NCI-H526 (cell line): Measurements from ENCODE around the gene CADPS.

Source experiments
- DNase-seq, 2 experiments: peaks; one replicate each; lab custom pipeline; 2025; lab: John Stamatoyannopoulos, UW

Gene CADPS

DNA sequence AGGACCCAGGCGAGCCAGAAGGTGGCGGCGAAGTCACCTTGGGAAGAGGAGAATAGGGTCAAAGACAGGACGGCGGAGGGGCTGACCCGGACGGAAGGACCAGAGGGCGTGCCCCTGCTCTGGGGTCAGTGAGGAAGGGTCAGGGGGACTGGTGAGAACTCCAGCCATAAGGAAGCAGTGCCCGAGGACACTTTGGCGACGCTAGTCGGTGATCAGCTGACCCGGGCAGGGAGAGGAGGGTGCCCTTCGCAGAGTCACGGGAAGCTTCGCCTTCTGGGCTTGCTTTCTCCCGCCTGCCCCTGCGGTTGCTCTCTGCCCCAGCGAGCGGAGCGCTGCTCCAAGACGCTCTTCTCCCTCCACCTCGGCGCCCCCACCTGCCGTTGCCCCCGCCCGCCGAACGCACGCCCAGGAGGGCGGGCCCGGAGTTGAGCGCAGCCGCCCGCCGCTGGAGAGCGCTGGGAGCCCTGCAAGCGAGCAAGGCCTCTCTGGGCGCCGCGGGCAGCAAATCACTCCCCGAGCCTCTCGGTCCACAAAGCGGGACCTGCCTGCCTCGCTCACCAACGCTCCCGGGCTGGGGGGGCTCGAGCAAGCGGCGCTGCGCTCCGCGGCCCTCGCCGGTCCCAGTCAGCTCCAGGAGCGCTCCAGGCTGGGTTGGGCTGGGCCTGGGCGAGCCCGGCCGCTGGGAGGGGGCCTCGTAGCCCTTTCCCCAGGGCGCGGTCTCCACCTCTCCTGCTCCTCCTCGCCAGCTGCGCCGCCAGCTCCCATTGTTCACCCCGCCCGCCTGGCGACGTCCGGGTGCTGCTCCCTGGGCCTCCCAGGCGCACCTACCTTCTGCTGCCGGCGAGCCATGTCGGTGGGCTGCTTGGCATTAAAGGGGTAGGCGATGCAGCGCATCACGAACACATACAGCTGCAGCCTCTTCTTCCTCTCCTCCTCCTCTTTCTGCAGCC lies 1.2 kb downstream of the CADPS start:
- peak; percentile 59 to 88 for DNase-seq

DNA sequence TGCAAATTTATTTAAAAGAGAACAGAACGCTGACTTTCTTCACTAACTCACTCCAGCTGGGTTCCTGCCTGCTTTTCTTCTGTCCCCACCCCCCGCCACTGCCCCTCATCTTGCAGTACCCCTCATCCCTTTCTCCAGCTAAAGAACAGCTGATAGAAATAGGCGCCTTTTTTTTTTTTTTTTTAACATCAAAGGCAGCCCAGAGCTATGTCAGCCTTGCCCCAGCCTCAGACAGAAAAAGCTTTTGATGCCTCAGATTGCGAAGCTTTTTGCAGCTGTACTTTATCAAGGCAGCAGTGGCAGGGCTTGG lies 1.8 kb downstream of the CADPS start:
- no peak for DNase-seq

DNA sequence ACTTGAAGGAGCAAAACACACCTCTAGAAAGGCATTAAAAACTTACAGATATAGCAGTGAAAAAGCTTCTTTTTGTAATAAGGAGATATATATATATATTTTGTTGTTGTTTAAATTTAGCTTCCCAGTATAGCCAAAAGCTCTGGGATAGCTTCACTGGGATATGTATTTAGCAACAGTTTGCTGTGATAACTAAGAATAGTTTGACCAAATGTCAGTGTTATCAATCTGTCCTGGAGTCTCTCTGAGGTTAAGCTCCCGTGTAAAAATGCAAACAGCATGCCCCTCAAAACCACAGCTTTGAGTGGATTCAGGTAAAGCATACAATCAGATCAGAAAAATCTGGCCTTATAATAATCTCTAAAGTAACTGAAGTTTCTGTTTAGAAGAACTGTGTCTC lies 2.9 kb downstream of the CADPS start:
- no peak for DNase-seq

DNA sequence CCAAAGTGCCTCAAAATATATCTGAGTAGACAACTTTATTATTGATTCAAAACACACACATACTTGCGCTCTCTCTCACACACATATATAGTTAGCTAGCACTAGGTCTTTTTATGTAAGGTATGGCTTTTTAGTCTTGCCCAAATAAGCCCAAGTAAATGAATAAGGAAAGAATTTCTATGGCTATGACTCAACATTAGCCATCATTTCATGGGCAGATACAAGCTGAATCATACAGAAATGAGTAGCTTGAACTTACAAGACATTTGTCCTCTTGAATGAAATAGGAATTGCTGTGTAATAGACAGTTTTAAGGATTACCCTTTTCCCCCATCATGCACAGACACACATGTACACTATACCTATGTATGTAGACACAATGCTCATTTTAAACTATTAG lies 4.9 kb downstream of the CADPS start:
- DNase-seq: no peak

DNA sequence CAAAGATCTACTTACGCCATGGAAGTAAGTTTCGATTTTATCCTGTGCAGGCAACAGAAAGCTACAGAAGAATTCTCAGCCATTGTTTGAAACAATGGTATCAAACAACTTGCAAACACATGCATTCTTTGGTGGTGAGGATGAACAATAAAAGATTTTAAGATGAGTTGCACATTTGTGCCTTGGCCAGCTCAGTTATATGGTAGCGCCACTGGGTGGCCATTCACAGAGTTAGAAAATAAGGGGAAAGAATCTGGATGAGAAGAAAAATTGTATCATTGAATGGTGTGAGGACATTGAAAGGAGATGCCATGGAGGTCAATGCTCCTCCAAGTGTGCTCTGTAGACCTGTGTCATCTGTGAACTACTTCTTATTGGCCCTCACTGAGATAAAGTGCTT lies 11.6 kb downstream of the CADPS start:
- no peak for DNase-seq

DNA sequence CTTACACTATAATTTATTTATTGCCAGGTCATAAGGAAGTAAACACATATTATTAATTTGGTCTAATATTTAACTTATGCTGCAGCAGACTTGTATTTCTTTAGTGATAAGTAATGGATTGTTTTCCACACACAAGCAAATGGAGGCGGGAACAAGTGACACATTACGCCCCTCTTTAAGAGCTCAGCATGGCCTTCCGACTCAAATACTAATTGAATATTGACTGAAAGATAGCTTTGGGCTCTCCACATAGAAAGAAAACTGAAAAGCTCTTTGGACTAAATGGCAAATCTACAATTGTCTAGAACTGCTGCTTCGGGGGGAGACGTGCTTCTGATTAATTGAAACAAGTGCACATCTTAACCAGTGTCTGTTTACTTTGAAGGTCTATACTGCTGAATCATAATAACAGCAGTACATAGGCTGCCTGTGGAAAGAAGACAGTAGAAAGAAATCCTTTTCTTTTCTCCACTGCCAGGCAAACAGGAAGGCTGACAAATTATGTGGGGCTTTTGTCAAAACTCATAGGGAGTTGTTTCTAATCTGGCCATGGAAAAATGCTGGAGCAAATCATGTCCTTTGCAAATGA lies 15.9 kb downstream of the CADPS start:
- no peak for DNase-seq

DNA sequence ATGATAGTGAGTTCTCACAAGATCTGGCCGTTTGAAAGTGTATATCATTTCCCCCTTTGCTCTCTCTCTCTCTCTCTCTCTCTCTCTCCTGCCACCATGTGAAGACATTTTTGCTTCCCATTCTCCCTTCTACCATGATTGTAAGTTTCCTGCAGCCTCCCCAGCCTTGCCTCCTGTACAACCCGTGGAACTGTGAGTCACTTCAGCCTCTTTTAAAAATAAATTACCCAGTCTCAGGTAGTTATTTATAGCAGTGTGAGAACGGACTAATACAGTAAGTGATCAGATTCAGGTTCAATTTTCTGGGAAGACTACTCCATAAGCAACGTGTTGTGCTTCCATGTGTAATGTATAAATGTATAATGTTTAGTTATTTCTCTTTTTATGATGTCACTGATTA lies 29.2 kb downstream of the CADPS start:
- DNase-seq: no peak

DNA sequence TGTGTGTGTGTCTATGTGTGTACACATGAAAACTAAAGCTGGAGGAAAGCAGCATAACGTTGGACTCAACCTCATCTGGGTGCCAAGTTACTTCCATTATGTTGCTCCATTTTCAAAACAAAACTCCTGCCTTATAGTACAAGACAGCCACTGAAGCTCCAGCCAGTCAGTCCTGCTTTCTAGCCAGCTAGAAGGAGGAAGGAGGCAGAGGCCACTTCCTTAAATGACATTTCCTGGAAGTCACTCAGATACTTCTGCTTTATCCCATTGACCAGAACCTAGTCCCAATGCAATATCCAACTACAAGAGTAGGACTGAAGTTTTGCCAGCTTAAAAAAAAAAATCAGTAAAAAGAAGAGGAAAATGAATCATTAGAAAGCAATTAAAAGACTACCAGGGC lies 31.7 kb downstream of the CADPS start:
- no peak for DNase-seq

DNA sequence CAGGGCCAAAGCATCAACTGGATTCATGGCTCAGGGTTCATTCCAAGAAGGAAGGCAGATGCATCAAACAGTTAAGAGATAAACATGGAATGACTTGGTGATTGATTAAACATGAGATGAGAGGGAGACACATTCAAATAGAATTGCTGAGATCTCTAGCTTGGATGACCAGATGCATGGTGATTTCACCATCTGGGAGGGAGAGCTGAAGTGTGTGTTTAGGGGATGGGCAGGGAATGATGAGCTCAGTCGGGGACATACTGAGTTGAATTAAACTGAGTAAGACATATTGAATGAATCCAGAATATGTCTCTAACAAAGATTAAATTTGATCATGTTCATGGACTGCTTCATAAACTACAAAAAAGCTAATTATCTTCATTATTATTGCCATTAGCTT lies 35.5 kb downstream of the CADPS start:
- DNase-seq: no peak

DNA sequence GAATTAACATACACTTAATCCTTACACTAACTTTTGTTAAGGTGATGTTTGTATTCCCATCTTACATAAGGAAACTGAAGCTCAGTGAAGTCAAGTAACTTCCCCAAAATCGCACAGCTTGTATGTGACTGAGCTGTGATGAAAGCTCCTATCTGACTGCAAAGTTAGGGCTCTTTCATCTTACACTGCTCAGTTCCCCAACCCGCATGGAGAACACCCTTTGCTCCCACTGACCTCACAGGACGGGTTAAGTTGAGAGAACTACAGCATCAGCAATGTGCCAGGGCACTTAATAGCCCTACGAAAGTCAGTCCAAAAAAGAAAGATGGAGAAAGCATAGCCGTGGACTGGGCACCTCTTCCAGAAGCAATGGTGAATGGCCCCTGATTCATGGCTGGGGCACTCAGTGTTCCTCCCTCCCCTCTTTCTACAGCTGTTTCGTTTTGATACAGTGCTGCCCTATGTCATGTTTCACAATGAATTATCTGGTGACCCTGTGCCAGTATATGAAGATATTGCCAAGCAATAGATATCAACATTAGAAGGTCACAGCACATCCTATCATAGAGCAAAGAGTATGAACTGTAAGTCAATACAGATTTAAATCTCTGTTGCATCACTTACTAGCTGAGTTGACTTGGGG lies 38.0 kb downstream of the CADPS start:
- no peak for DNase-seq

DNA sequence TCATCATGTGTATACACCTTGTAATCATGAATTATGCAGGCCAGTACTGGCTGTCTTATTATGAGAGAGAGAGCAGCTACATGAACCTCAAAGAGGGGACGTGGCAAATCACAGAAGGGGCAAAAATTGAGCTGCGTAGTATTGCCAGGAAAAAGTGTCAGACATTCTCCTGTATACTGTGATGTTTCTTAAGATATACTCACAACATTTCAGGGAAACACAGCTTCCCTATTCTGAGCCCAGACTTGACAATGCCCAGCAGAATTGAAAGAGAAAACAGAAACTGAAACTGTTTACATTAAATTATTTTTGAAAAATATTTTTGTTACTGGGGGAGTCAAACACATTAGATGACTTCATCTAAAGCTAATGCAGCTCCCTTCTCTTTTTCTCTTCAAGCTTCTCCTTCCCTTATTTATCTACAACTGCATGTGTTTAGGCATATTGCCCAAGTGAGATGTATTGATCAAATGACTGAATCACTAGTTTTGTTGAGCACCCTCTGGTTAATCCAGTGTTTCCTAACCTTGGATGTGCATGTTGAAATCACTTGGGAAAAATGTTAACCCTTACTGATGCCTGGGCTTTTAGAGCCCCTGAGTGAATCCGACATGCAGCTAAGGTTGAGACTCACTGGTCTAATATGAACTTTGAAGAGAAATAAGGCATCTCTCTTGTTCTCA lies 39.5 kb downstream of the CADPS start:
- no peak for DNase-seq

DNA sequence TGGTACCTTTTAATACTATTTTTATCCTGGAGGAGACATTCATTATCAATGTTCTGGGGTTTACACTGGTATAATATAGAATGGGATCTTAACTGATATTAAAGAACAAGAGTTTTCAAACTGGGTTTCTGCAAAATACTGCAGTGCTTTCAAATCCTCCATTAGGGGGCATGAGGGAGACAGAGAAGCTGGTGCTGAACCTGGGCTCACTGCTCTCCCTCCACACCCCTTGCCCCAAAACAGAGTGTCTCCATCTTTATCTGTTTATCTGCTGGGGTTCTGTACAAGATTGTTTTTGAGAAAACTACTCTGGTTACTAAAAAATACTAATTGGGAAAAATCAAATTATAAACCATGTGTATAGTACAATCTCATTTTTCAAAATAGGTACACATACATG lies 41.7 kb downstream of the CADPS start:
- no peak for DNase-seq

DNA sequence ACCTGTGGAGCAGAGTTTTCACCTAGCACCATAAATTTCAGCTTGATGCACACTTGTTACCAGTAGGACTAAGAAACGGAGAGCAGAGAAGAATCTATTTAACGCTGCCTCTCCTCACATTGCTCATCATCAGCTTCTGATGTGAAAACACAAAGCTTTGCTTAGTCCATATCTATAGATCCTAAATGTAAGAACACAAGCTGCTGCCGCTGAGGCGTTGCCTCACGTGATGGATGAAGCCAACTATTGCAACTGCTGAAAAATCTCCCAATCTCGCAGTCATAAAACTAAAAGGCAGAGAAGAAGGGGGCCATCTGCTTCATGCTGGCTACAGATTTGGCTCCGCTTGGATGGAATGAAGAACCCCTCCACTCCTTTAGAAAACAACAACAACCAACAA lies 42.7 kb downstream of the CADPS start:
- no peak for DNase-seq

DNA sequence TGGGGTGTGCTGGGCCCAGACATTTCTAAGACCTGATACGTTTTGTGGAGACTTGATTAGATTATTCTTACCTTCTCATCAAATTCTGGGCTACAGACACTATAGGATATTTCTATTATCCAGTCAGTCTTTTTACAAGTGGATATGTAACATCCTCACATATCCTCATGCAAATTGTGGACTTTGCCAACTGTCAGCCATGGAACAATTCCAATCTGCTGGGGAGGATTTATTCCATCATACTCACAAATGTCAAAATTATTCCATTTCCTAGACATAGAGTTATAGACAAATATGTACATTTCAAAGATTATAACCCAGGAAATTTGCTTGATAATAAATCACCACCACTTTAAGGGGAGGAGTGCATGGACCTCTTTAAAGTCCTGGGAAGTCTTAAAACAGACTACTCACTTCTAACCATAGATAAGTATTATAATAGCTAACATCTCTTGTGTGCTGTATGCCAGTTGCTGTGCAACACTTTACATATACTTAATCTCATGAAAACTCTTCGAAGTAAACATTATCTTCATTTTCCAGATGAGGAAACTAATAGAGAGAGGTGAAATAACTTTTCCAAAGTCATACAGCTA lies 44.4 kb downstream of the CADPS start:
- DNase-seq: peak; percentile 38 to 51

DNA sequence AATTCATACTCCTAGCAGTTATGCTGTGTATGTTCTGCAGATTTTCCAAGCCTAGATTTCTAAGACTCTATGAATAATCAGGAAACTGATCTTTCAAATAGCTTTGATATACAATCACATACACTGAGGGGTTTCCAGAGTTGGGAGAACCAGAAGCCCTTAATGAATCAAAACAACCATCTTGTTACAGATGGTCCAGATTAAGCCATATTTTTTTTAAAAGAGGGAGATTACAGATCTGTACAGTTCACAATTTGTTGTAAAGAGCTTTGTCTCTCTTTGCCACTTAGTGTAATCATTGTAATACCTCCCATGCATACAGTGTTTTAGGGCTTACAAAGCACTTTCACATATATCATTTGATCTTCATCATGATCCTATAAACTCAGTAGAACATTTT lies 47.7 kb downstream of the CADPS start:
- DNase-seq: no peak

DNA sequence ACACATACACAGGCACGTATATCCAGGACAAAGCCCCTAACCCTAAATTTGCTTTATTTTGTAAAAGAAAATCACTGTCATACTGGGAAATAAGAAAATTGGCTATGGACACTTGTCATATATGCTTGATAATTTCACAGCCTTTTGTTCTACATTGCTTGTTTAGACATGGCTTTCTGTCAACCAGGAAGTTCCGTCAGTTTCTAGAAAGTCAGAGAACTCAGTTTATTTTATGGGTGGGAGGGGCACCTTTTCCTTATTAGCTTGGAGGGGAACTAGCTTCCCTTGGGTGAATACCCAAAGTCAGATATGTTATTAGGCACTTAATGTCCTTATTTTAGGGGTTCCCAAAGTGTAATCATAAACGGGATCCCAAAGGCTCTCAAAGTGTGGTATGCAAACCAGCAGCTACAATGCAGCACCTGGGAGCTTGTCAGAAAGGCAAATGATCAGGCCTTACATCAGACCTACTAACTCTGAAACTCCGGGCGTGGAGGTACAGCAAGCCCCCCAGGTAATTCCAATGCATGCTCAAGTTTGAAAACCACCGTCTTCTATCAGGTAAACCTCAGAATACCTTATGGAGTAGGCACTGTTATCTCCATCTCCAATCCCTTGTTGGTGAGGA lies 50.1 kb downstream of the CADPS start:
- peak; percentile 27 to 66 for DNase-seq

DNA sequence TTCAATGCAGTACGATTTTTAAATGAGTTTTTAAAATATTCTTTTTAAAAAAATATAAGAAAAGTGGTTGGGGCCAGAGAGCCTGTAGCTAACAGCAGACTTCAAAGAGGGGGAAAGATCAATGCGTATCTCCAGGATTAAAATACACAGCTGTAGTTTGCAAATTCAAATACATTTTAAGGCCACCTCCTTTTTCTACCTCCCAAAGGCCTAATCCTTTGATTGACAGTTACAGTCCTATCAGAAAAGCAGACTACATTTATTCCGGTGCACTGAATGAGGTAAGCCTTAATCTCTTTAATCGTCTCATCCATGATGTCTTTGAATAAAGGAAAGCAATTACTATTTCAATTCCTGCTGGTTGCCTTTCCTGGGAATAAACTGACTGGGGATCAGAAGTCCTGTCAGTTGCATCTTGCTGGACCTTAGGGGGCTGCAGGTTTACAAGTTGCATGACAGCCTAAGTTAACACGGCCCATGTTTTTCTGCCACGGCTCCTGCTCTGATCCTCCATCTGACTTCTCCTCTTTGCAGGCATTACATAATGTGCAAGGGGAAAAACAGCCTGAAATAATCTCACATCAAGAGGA lies 51.7 kb downstream of the CADPS start:
- DNase-seq: peak in 1 of 2 experiments; percentile 45

DNA sequence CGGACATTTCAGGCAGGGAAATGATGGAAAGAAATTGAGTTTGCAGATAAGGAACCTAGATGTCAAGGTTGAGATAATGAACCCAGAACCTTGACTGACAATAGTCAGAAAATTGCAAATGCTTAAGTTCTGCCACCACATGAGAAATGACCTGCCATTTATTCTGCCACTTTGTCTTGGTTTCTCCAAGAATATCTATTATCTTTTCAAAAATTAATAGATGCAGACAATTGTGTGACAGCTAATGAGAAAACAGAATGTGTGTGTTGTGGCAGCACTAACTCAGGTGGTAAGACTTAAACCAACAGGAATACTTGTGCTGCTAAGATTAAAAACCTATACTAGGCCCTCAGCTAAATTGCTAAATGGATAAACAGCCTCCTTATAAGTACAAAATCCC lies 52.3 kb downstream of the CADPS start:
- no peak for DNase-seq

DNA sequence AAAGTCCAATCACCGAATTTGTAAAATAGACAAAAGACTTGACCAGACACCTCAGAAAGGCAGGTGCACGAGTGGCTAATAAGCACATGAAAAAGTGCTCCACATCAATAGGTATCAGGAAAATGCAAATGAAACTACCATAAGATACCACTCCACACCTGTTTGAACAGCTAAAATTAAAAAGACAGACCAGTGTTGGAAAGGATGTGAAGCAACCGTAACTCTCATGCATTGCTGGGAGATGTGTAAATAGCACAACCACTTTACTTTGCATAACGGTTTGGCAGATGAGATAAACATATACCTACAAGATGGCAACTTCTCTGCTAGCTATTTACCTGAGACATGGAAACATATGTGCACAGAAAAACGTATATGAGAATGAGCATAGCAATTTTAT lies 56.9 kb downstream of the CADPS start:
- DNase-seq: peak; percentile 82 to 84

DNA sequence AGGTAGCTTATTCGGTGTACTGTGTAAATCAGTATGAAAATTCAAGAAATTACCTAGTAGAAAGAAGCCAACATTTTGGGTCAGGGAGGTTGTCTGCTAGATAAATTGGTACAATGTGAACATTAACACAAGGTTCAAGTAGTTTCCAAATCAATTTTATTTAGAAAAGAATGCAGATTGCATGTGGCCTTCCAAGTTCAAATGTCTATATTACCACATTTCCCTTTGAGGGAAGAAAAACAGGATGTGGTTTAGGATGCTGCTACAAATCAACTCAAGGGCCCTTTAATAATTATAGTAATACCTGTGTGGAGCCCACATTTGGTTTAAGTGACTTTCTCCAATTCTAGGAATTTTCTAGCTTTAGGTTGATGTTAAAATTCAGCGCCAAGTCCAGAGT lies 57.5 kb downstream of the CADPS start:
- no peak for DNase-seq

DNA sequence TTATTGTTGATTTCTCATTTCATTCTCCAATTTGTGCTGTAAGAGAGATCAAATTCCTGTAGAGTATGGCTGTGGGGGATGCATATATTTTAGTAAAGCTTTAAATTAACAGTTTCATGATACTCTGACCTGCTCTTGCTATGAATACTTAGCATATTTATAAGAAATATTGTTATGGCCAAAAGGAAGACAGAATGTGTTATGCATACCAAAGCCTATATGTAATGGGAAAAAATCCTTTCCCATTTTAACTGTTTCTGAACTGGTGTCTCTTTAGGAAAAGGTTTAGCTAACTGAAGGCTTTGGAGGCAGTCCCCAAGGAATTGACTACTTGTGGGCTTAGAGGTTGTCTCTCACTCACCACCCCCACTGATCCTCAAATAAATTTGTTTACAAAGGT lies 59.2 kb downstream of the CADPS start:
- peak in 1 of 2 experiments; percentile 33 for DNase-seq
